Measurements from ENCODE around the gene SIGLECL1. TPM values are rescaled to one million over a fixed set of nuclear protein-coding genes. Genes with fewer than 3 reads are reported as not detected.

The SIGLECL1 gene
- total RNA-seq, 2 donors from 2014 or later, result not detected

GRCh38 chr19:51247972-51248590 is 2.8 kb upstream of the SIGLECL1 start:
- no peaks in the 10 kb centered on the region for H3K4me1 ChIP-seq
- intact Hi-C loops (cut with DNase I), result no loop called here
- ATAC-seq (no peak), DNase-seq (no peak)
- H3K36me3 ChIP-seq (replicated peaks in 1 of 2; ENCODE audit: insufficient read depth in 1 of 2, low read depth in 2 of 2), result no peaks in the 10 kb centered on the region
- H3K4me3 ChIP-seq, result no peak overlapping the region
- TF ChIP-seq POLR2A (IDR thresholded peaks at IDR 0.05) (no peak), CTCF (IDR thresholded peaks at IDR 0.05) (no peak)
- no peaks in the 10 kb centered on the region for H3K9me3 ChIP-seq
- H3K27ac ChIP-seq, result no peak overlapping the region
- no peaks in the 10 kb centered on the region for H3K27me3 ChIP-seq
- 57 to 63% methylated on average over 7 of the region's 7 CpGs for WGBS, 2 donors

GRCh38 chr19:51251468-51251820 is 564 bp downstream of the SIGLECL1 start:
- Histone ChIP-seq H3K36me3 (replicated peaks in 1 of 2; ENCODE audit: insufficient read depth in 1 of 2, low read depth in 2 of 2) (no peaks in the 10 kb centered on the region), H3K4me3 (no peak overlapping the region), H3K27ac (no peak overlapping the region), H3K9me3 (no peaks in the 10 kb centered on the region), H3K4me1 (no peaks in the 10 kb centered on the region), H3K27me3 (no peaks in the 10 kb centered on the region)
- ATAC-seq (no peak), DNase-seq (no peak)
- WGBS, 2 donors, result 61 to 67% methylated on average over 9 of the region's 9 CpGs
- intact Hi-C loops (cut with DNase I), result no loop called here
- TF ChIP-seq CTCF (IDR thresholded peaks at IDR 0.05) (no peak), POLR2A (IDR thresholded peaks at IDR 0.05) (no peak)

- H3K27me3 ChIP-seq, result no peaks in the 10 kb centered on the region
- DNase-seq, result no peak
- H3K9me3 ChIP-seq, result no peaks in the 10 kb centered on the region
- H3K36me3 ChIP-seq (replicated peaks in 1 of 2; ENCODE audit: insufficient read depth in 1 of 2, low read depth in 2 of 2), result no peaks in the 10 kb centered on the region
- no peaks in the 10 kb centered on the region for H3K4me1 ChIP-seq
- TF ChIP-seq POLR2A (IDR thresholded peaks at IDR 0.05) (no peak), CTCF (IDR thresholded peaks at IDR 0.05) (no peak)
- no peak overlapping the region for H3K27ac ChIP-seq
- no peak for ATAC-seq
- intact Hi-C loops (cut with DNase I), result no loop called here
- H3K4me3 ChIP-seq, result no peak overlapping the region
- 54 to 58% methylated on average over 9 of the region's 9 CpGs for WGBS, 2 donors
Measured at GRCh38 chr19:51252306-51253079, 1.6 kb downstream of the SIGLECL1 start.

- TF ChIP-seq CTCF (IDR thresholded peaks at IDR 0.05) (no peak), POLR2A (IDR thresholded peaks at IDR 0.05) (no peak)
- WGBS, 2 donors, result 76 to 86% methylated on average over 1 of the region's 1 CpG
- Histone ChIP-seq H3K36me3 (replicated peaks in 1 of 2; ENCODE audit: insufficient read depth in 1 of 2, low read depth in 2 of 2) (no peaks in the 10 kb centered on the region), H3K4me1 (no peaks in the 10 kb centered on the region), H3K27ac (no peak overlapping the region), H3K27me3 (no peaks in the 10 kb centered on the region), H3K4me3 (no peak overlapping the region), H3K9me3 (no peaks in the 10 kb centered on the region)
- intact Hi-C loops (cut with DNase I), result no loop called here
- no peak for ATAC-seq
- DNase-seq, result no peak
Measured at GRCh38 chr19:51253088-51253806, 2.4 kb downstream of the SIGLECL1 start.

All from body of pancreas (tissue), 4 donors.